ENCODE data around the gene CGREF1.
"Not testable (repeated sequence)": the region's sequence is repeated elsewhere in the genome, so short reads cannot be mapped to it uniquely, and the experiment has no call there.

Gene CGREF1

GRCh38 chr2:27137322-27137935 lies 18.5 kb upstream of the CGREF1 start:
- DNase-seq = no peak

DNA sequence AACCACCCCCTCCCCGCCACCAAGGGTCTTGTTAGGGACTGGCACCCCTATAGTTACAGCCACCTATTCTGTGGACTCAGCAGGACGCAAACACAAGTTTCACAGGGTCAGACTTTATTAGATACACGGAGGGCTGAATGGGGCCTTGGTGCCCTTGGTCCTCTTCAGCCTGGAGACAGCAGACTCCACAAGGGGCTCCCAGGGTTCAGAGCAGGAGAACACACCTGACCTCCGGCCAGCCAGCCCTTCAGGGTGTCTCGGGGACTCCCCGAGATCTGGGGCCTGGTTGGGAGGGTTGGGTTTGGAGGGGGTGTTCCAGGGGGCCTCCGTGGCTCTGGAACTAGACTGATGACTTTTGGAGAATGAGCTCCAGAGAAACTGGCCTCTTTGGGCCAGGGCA lies 17.8 kb upstream of the CGREF1 start:
- DNase-seq = no peak

- DNase-seq = no peak
These were observed 16.6 kb upstream of the CGREF1 start for GRCh38 chr2:27135478-27135955.

- no peak for DNase-seq
These were observed 16.0 kb upstream of the CGREF1 start for GRCh38 chr2:27134781-27135477.

GRCh38 chr2:27133905-27134780 lies 15.2 kb upstream of the CGREF1 start, which contains the start of gene PREB:
PREB (minus strand) TSS chr2:27134636; CDS start chr2:27134421, 215 bp downstream.
- DNase-seq = peak; percentile 94

DNA sequence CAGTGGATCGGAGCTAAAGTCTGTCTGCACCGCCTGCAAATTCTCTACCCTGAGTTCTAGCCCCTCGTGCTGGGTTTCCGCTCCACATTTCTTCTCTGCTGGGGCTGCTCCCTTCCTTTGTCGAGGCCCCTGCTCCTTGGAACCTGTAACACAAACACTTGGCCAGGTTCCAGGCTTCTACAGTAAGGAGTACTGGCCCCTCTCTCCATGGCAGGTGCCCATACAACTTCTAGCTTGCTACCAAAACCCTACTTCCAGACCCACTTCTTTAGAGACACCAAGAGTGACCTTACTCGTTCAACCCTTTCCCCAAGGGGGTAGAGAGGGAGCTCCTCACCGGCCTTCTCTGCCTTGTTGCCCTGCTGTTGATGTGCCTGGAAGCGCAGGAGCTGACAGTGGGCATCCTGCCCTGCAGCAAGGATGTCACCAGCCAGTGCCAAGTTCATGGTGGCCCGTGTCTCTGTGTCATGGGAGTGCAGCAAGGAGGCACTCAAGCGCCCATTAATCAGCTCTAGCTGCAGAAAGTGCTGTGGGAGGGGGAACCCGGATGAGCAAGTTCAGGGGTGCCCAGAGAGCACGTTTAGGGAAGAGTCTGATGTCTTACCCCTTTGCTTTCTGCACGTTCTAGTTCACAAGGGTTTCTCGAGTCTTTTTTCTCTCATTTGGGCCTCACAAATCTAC lies 14.4 kb upstream of the CGREF1 start:
- no peak for DNase-seq

DNA sequence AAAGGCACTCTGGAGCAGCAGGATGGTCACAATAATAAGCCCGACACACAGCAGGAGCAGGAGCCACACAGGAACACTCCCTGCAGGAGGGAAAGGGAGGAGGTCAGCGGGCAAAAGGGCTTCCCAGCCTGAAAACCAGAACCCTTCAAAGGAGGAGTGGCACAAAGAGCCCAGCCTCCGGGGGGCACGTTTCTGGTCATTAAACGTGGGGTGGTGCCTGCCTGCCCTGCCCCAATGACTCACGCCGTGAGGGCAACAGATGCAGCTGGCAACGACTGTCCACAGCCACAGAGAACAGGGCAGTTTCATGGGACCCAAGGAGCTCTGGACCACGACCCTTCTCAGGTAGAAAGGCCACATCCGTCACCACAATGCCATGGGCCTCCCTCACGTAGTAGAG lies 12.5 kb upstream of the CGREF1 start:
- DNase-seq = no peak

DNA sequence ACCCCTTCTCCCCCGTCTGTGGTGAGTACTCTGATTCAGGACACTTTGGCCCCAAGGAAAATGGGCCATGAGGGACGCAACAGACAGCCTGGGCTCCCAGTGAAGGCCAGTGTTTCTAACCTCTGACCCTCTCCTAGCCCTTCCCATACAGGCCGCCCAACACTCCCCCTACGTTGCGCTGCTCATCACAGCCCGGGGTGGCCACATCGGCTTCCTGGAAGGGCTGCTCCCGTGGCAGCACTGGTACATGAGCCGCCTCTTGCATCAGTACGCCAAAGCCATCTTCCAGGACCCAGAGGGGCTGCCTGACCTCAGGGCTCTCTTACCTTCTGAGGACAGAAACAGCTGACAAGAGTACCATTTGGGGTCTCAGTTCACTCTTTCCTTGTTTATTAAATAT lies 11.5 kb upstream of the CGREF1 start:
- DNase-seq = no peak

DNA sequence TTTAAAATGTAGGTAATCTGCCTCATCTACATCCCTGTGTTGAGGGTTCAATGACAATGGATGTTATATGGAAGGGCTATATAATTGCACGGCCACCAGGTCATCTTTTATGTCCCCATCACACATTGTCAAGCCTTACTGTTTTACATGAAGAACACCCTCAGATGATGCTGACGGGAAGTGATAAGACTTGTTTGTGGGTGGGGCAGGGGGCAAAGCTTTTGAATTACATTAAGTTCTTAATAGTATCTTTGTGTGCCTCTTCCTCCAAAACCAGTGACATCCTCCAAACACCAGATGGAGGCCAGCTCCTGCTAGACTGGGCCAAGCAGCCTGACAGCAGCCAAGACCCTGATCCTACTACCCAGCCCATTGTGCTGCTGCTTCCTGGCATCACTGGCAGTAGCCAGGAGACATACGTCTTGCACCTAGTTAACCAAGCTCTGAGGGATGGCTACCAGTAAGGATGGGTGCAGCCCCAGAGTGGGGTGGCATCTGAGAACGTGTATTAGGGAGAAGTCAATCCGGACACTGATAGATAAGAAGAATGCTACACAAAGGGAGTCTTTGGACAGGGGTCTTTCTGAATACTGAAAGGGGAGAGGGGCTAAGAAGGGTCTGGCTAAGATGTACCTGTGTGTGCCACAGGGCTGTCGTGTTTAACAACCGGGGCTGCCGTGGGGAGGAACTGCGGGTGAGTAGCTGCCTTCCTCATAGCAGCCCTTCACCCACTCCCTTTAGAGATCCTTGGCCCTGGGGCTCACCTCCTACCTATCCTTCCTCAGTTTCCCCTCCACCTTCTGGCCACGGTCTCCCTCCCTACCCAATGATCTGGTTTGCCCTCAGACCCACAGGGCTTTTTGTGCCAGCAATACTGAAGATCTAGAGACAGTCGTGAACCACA lies 10.0 kb upstream of the CGREF1 start:
- no peak for DNase-seq

DNA sequence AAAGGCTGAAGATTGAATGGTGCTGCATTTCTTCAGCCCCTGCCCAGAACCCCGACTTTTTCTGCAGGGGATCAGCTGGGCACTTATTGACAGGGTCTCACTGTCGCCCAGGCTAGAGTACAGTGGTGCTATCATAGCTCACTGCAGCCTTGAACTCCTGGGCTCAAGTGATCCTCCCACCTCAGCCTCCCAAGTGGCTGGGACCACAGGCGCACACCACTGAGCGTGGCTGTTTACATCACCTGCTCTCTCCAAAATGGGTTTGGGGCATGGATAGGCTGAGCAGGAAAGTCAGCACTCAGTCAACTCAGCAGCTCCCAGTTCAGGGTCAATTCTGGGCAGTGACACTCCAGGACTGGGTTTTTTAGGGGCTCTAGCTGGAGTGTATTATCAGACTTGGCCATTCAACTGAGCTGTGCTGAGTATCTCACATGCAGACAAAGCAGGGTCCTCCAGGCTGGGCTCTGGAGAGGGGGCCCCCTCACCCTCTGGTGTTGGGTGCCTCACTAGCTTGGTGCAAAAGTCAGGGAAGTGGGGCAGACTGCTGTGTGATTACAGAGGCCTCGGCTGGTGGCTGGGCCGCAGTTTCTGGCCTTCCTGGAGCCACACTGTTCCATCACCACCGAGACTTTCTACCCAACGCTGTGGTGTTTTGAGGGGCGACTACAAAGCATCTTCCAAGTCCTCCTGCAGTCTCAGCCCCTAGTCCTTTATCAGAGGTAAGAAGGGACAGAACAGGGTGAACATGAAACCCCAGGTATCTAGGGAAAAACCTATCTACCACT lies 9.1 kb upstream of the CGREF1 start:
- DNase-seq = no peak

DNA sequence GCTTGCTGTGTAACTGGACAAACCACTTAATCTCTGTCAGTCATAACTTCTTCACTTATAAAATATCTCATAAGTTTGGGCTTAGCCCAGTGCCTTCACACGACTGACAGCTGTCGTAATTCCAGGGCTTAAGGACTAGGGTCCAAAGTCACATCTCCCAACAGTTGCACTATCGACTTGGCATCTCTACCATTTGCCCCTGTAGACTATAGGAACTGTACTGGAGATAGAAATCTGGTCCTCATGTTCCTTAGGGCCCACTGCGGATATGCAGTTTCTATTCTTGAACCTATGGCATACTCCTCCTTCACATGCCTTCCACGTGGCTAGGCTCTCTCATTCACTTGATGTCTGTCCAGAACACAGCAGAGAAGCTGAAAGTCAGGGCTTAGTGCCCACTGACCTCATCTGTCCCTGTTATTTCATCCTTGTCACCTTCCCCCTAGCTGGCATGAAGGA lies 7.4 kb upstream of the CGREF1 start:
- DNase-seq = no peak

DNA sequence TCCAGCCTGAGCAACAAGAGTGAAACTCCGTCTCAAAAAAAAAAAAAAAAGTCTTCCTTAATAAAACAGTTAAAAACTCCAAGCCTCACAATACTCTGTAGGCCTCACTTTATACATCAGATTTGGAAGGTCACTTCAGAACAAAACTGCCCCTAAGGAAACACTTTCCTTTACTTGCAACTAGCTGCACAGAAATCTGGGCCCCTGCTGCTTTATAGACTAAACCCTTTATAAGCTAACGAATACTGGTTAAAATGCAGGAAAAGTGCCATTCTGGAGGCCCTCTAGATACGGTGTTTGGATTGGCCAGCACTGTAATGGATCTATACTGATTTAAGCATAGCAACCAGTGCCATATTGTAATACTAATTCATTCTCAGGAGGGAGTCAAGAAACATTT lies 6.2 kb upstream of the CGREF1 start:
- no peak for DNase-seq

GRCh38 chr2:27123302-27124150 lies 4.6 kb upstream of the CGREF1 start, which contains the start of gene ABHD1:
ABHD1 (plus strand) TSS chr2:27123815; CDS start chr2:27123949, 134 bp downstream.
- peak; percentile 15 for DNase-seq

- no peak for DNase-seq
These were observed 3.9 kb upstream of the CGREF1 start for GRCh38 chr2:27122791-27123190.

GRCh38 chr2:27121906-27122305 lies 3.0 kb upstream of the CGREF1 start:
- DNase-seq = no peak

DNA sequence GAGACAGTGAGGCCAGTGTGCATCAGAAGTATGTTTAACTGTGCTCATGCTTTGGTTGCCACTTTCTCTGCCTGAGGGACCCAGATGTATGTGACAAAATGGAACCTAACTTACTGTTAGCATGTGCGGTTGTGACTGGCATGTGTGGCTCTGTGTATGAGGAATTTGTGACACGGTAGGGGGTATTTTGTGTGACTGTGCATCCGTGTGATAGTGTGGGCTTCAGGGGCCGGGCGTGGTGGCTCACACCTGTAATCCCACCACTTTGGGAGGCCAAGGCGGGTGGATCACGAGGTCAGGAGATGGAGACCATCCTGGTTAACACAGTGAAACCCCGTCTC lies 372 bp upstream of the CGREF1 start:
- not testable (repeated sequence) for DNase-seq

GRCh38 chr2:27117995-27118524 lies 868 bp downstream of the CGREF1 start:
- DNase-seq = no peak

DNA sequence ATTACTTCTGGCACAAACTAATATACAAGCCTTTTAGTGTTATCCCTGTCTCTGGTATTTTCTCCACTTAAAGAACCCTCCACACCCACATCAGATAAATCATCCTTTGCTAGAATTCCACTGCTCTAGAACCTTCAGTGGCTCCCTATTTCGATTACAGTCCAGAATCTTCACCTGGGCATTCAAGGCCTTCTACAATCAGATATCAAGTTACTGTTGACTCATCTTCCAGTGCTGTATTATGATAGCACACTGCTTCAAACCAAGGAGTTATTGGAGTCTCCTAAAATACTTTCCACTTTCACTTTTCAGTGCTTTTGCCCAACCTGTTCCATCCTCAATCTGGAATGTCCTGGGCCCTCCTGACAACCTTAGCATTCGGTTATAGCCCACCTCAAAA lies 3.4 kb downstream of the CGREF1 start:
- DNase-seq = no peak

- DNase-seq = not testable (repeated sequence)
These were observed 7.4 kb downstream of the CGREF1 start for GRCh38 chr2:27111392-27112078.
